DOHH2 (cell line): ENCODE results near the gene IL22RA2.

Source experiments
- H3F3A ChIP-seq: fragments of 200-600 bp; sonication (generic), shearing (Covaris generic); 2 replicates; pipeline ENCODE4 v1.6.0; 2016; ENCODE audit warnings: antibody characterized with exemption, mild to moderate bottlenecking; ENCODE audit not compliant: control insufficient read depth, insufficient read depth
- H3K27ac ChIP-seq: fragments of 200-600 bp; sonication (generic); 2 replicates; pipeline ENCODE4 v1.5.1; 2014; ENCODE audit warnings: low read depth, mild to moderate bottlenecking, low read length, moderate library complexity
- H3K27me3 ChIP-seq: fragments of 200-600 bp; sonication (generic); 2 replicates; pipeline ENCODE4 v1.6.1; 2014; ENCODE audit warnings: mild to moderate bottlenecking, low read length, mixed read lengths; ENCODE audit not compliant: control insufficient read depth
- H3K36me3 ChIP-seq: fragments of 200-600 bp; sonication (generic); 2 replicates; pipeline ENCODE4 v1.6.1; 2014; ENCODE audit warnings: mild to moderate bottlenecking, low read length, moderate library complexity, mixed read lengths; ENCODE audit not compliant: control insufficient read depth
- H3K4me1 ChIP-seq: fragments of 200-600 bp; sonication (generic); 2 replicates; pipeline ENCODE4 v1.6.1; 2014; ENCODE audit warnings: mild to moderate bottlenecking, low read length, mixed read lengths; ENCODE audit not compliant: control insufficient read depth
- H3K4me2 ChIP-seq: fragments of 200-600 bp; sonication (generic); 2 replicates; pipeline ENCODE4 v1.6.0; 2014; ENCODE audit warnings: mild to moderate bottlenecking, low read length, moderate library complexity
- H3K4me3 ChIP-seq: fragments of 200-600 bp; sonication (generic); 2 replicates; pipeline ENCODE4 v1.5.1; 2014; ENCODE audit warnings: mild to moderate bottlenecking, low read length, mixed read lengths
- H3K79me2 ChIP-seq: fragments of 200-600 bp; sonication (generic); 2 replicates; pipeline ENCODE4 v1.6.1; 2014; ENCODE audit warnings: mild to moderate bottlenecking, low read length, mixed read lengths; ENCODE audit not compliant: control insufficient read depth
- H3K9me2 ChIP-seq: fragments of 200-600 bp; sonication (generic); replicated peaks from 2 replicates; pipeline ENCODE4 v1.6.1; 2014; ENCODE audit warnings: mild to moderate bottlenecking, low read length, mixed read lengths; ENCODE audit not compliant: control insufficient read depth
- H3K9me3 ChIP-seq: fragments of 200-600 bp; sonication (generic); 2 replicates; pipeline ENCODE4 v1.6.1; 2014; ENCODE audit warnings: antibody characterized with exemption, low read length, mixed read lengths; ENCODE audit not compliant: control insufficient read depth, insufficient read depth
- H4K20me1 ChIP-seq: fragments of 200-600 bp; sonication (generic); 2 replicates; pipeline ENCODE4 v1.6.0; 2014; ENCODE audit warnings: low read depth, mild to moderate bottlenecking, antibody characterized with exemption, low read length, moderate library complexity; ENCODE audit not compliant: control insufficient read depth, insufficient read depth
- CTCF ChIP-seq: fragments of 200-600 bp; sonication (generic); IDR thresholded peaks from one replicate; pipeline ENCODE4 v1.5.1; 2014; ENCODE audit warnings: antibody characterized with exemption, mild to moderate bottlenecking, low read depth, low read length; ENCODE audit not compliant: poor library complexity, severe bottlenecking
- EZH2phosphoT487 ChIP-seq: fragments of 200-600 bp; sonication (generic); IDR thresholded peaks from 2 replicates; pipeline ENCODE4 v1.6.1; 2017; ENCODE audit warnings: borderline replicate concordance, mild to moderate bottlenecking, antibody characterized with exemption, low read length, moderate library complexity, mixed read lengths

The IL22RA2 gene

GRCh38 chr6:137159912-137160311 lies 13.5 kb downstream of the IL22RA2 start:
- Histone ChIP-seq H3K9me3 (peaks cover 10% of the 10 kb centered on the region; the same call in 1 of the 2 replicates), H3K9me2 (no peaks in the 10 kb centered on the region), H3K4me2 (no peak overlapping the region), H3K79me2 (no peaks in the 10 kb centered on the region), H4K20me1 (no peaks in the 10 kb centered on the region), H3K27ac (no peak overlapping the region), H3K36me3 (no peaks in the 10 kb centered on the region), H3K4me3 (no peak overlapping the region), H3K27me3 (no peaks in the 10 kb centered on the region), H3F3A (no peaks in the 10 kb centered on the region), H3K4me1 (peaks cover 6% of the 10 kb centered on the region)
- TF ChIP-seq CTCF (no peak), EZH2phosphoT487 (no peak)

GRCh38 chr6:137157601-137158000 lies 15.8 kb downstream of the IL22RA2 start:
- H3K36me3 ChIP-seq = no peaks in the 10 kb centered on the region
- H3F3A ChIP-seq = no peaks in the 10 kb centered on the region
- no peaks in the 10 kb centered on the region for H4K20me1 ChIP-seq
- no peaks in the 10 kb centered on the region for H3K27me3 ChIP-seq
- TF ChIP-seq CTCF (no peak), EZH2phosphoT487 (no peak)
- H3K27ac ChIP-seq = no peak overlapping the region
- no peak overlapping the region for H3K4me2 ChIP-seq
- H3K79me2 ChIP-seq = no peaks in the 10 kb centered on the region
- no peaks in the 10 kb centered on the region for H3K9me2 ChIP-seq
- peaks cover 6% of the 10 kb centered on the region for H3K4me1 ChIP-seq
- H3K9me3 ChIP-seq = no peaks in the 10 kb centered on the region
- no peak overlapping the region for H3K4me3 ChIP-seq

- Histone ChIP-seq H3K79me2 (no peaks in the 10 kb centered on the region), H3K4me1 (peaks cover 6% of the 10 kb centered on the region), H3K4me2 (no peak overlapping the region), H3K36me3 (no peaks in the 10 kb centered on the region), H3K4me3 (no peak overlapping the region), H4K20me1 (no peaks in the 10 kb centered on the region), H3K27ac (no peak overlapping the region), H3F3A (no peaks in the 10 kb centered on the region), H3K27me3 (no peaks in the 10 kb centered on the region), H3K9me3 (no peaks in the 10 kb centered on the region), H3K9me2 (no peaks in the 10 kb centered on the region)
- TF ChIP-seq CTCF = no peak
- no peak for TF ChIP-seq EZH2phosphoT487
Observed at GRCh38 chr6:137156650-137157049, 16.8 kb downstream of the IL22RA2 start.
